Liver (tissue), 3 donors: ENCODE results near the gene DPP6.

ENCODE experiments used
- HNF4A ChIP-seq, 2 donors: conservative IDR thresholded peaks; 2 replicates each; pipeline ENCODE4 v1.6.1; 2016; ENCODE audit warnings: antibody characterized with exemption in 2 of 2, mild to moderate bottlenecking in 2 of 2
- JUND ChIP-seq, 2 donors: IDR thresholded peaks; 2 replicates each; pipeline ENCODE4 v1.6.1; 2016; ENCODE audit warnings: antibody characterized with exemption in 2 of 2
- RAD21 ChIP-seq, 2 donors: IDR thresholded peaks; 2 replicates each; pipeline ENCODE4 v1.6.1; 2016; ENCODE audit warnings: antibody characterized with exemption in 2 of 2, mild to moderate bottlenecking in 2 of 2
- RXRA ChIP-seq, 2 donors: IDR thresholded peaks; 2 replicates each; pipeline ENCODE4 v1.6.1; 2017 to 2018; ENCODE audit warnings: antibody characterized with exemption in 2 of 2, mild to moderate bottlenecking in 1 of 2
- SP1 ChIP-seq: IDR thresholded peaks from 2 replicates; pipeline ENCODE4 v1.6.1; 2018; ENCODE audit warnings: antibody characterized with exemption, mild to moderate bottlenecking
- TAF1 ChIP-seq: conservative IDR thresholded peaks from 2 replicates; pipeline ENCODE4 v1.6.1; 2016; ENCODE audit warnings: antibody characterized with exemption, mild to moderate bottlenecking
- YY1 ChIP-seq: IDR thresholded peaks from 2 replicates; pipeline ENCODE4 v1.6.1; 2016; ENCODE audit warnings: antibody characterized with exemption, mild to moderate bottlenecking
- TF ChIP-seq, protein P1 (sequence below): fragments of 150-350 bp; IDR thresholded peaks from 2 replicates; pipeline ENCODE4 v1.5.1; 2017; ENCODE audit warnings: improper control_type of control experiment, low read depth, low read length; ENCODE audit not compliant: missing input control
- TF ChIP-seq, protein P2 (sequence below): IDR thresholded peaks from 2 replicates; pipeline ENCODE4 v1.6.1; 2016; ENCODE audit warnings: antibody characterized with exemption
- TF ChIP-seq, protein P3 (sequence below): IDR thresholded peaks from 2 replicates; pipeline ENCODE4 v1.6.1; 2016; ENCODE audit warnings: antibody characterized with exemption
- TF ChIP-seq, protein P4 (sequence below): IDR thresholded peaks from 2 replicates; pipeline ENCODE4 v1.6.1; 2016; ENCODE audit warnings: antibody characterized with exemption, mild to moderate bottlenecking
- donor health status: healthy.
- donor health status: healthy.

DNA sequence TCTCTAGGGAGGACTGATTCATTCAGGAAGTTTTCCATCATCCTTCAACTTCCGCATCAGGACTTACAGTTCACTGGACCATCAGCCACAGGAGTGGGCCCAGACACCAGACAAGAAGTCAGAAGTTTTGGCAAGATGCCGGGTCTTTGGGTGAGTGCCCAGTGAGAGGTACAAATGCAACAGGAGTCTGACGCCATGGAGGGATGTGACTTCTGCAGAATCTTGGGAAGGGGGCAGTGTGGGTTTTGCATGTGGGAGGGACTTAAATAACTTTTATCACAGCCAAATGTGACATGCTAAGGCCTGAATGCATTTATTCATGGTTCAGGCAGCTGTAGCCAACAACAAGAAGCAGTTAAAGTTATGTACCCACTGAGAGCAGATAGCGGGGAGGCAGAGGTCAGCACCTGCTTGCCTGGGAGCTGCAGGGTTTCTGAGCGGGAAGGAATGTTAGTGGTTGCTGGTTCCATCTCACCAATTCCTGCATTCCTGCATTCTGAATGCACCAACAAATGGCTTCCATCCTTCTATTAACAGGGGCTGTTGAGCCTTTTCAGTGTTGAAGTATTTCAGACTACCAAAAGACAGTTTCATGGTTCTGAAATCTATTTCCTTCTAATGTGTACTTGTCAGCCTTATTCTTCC lies 575.6 kb downstream of the DPP6 start:
- TF ChIP-seq SP1 (no peak), TAF1 (no peak), RAD21 (IDR thresholded peaks at IDR 0.05) (no peak), JUND (IDR thresholded peaks at IDR 0.05) (no peak), RXRA (IDR thresholded peaks at IDR 0.05) (no peak), HNF4A (conservative IDR thresholded peaks at IDR 0.05) (no peak), YY1 (no peak)
- TF ChIP-seq, protein P1, sequence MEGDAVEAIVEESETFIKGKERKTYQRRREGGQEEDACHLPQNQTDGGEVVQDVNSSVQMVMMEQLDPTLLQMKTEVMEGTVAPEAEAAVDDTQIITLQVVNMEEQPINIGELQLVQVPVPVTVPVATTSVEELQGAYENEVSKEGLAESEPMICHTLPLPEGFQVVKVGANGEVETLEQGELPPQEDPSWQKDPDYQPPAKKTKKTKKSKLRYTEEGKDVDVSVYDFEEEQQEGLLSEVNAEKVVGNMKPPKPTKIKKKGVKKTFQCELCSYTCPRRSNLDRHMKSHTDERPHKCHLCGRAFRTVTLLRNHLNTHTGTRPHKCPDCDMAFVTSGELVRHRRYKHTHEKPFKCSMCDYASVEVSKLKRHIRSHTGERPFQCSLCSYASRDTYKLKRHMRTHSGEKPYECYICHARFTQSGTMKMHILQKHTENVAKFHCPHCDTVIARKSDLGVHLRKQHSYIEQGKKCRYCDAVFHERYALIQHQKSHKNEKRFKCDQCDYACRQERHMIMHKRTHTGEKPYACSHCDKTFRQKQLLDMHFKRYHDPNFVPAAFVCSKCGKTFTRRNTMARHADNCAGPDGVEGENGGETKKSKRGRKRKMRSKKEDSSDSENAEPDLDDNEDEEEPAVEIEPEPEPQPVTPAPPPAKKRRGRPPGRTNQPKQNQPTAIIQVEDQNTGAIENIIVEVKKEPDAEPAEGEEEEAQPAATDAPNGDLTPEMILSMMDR, result no peak
- TF ChIP-seq, protein P2, sequence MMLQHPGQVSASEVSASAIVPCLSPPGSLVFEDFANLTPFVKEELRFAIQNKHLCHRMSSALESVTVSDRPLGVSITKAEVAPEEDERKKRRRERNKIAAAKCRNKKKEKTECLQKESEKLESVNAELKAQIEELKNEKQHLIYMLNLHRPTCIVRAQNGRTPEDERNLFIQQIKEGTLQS, result no peak
- TF ChIP-seq, protein P3, sequence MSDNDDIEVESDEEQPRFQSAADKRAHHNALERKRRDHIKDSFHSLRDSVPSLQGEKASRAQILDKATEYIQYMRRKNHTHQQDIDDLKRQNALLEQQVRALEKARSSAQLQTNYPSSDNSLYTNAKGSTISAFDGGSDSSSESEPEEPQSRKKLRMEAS, result no peak
- TF ChIP-seq, protein P4, sequence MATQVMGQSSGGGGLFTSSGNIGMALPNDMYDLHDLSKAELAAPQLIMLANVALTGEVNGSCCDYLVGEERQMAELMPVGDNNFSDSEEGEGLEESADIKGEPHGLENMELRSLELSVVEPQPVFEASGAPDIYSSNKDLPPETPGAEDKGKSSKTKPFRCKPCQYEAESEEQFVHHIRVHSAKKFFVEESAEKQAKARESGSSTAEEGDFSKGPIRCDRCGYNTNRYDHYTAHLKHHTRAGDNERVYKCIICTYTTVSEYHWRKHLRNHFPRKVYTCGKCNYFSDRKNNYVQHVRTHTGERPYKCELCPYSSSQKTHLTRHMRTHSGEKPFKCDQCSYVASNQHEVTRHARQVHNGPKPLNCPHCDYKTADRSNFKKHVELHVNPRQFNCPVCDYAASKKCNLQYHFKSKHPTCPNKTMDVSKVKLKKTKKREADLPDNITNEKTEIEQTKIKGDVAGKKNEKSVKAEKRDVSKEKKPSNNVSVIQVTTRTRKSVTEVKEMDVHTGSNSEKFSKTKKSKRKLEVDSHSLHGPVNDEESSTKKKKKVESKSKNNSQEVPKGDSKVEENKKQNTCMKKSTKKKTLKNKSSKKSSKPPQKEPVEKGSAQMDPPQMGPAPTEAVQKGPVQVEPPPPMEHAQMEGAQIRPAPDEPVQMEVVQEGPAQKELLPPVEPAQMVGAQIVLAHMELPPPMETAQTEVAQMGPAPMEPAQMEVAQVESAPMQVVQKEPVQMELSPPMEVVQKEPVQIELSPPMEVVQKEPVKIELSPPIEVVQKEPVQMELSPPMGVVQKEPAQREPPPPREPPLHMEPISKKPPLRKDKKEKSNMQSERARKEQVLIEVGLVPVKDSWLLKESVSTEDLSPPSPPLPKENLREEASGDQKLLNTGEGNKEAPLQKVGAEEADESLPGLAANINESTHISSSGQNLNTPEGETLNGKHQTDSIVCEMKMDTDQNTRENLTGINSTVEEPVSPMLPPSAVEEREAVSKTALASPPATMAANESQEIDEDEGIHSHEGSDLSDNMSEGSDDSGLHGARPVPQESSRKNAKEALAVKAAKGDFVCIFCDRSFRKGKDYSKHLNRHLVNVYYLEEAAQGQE, result no peak
